Neural cell (in vitro differentiated cells): ENCODE measurements around the gene AARS2.
"Not testable (repeated sequence)": the region's sequence is repeated elsewhere in the genome, so short reads cannot be mapped to it uniquely, and the experiment has no call there.

Source experiments
- EP300 ChIP-seq: fragments of 450-650 bp; conservative IDR thresholded peaks from 2 replicates; pipeline ENCODE4 v1.6.1; 2014; ENCODE audit warnings: antibody characterized with exemption, mild to moderate bottlenecking, moderate library complexity; ENCODE audit not compliant: poor library complexity, severe bottlenecking
- EZH2 ChIP-seq: fragments of 200-600, 300-800 bp; shearing (Covaris generic), sonication (generic); IDR thresholded peaks from 2 replicates; pipeline ENCODE4 v1.6.1; 2014; ENCODE audit warnings: antibody characterized with exemption, low read length, borderline replicate concordance, mild to moderate bottlenecking; ENCODE audit not compliant: insufficient read depth, poor library complexity, severe bottlenecking
- MXI1 ChIP-seq: fragments of 450-650 bp; conservative IDR thresholded peaks from 2 replicates; pipeline ENCODE4 v1.6.1; 2014; ENCODE audit warnings: antibody characterized with exemption, mild to moderate bottlenecking; ENCODE audit not compliant: poor library complexity, severe bottlenecking
- SMC3 ChIP-seq: fragments of 450-650 bp; conservative IDR thresholded peaks from 2 replicates; pipeline ENCODE4 v1.6.1; 2014; ENCODE audit warnings: antibody characterized with exemption, mild to moderate bottlenecking, moderate library complexity; ENCODE audit not compliant: poor library complexity
- TAF1 ChIP-seq: IDR thresholded peaks from 2 replicates; pipeline ENCODE4 v1.6.1; 2012; ENCODE audit warnings: low read depth
- TF ChIP-seq, protein P1 (sequence below): fragments of 450-650 bp; IDR thresholded peaks from 2 replicates; pipeline ENCODE4 v1.5.1; 2014; ENCODE audit warnings: antibody characterized with exemption, mild to moderate bottlenecking, moderate library complexity; ENCODE audit not compliant: poor library complexity, severe bottlenecking
- TF ChIP-seq, protein P2 (sequence below): IDR thresholded peaks from 2 replicates; pipeline ENCODE4 v1.6.1; 2012; ENCODE audit warnings: borderline replicate concordance

DNA sequence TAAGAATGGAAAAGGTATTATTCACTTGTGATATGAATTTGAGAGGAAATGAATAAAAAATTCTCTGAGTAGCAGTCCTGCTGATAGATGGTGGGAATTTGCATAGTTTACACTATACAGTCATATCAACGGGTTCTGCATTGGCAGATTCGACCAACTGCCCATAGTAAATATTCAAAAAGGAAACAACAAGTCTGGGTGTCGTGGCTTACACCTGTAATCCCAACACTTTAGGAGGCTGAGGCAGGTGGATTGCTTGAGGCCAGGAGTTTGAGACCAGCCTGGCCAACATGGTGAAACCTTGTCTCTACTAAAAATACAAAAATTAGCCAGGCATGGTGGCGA, 37.5 kb upstream of the AARS2 start:
- TF ChIP-seq, protein P1, sequence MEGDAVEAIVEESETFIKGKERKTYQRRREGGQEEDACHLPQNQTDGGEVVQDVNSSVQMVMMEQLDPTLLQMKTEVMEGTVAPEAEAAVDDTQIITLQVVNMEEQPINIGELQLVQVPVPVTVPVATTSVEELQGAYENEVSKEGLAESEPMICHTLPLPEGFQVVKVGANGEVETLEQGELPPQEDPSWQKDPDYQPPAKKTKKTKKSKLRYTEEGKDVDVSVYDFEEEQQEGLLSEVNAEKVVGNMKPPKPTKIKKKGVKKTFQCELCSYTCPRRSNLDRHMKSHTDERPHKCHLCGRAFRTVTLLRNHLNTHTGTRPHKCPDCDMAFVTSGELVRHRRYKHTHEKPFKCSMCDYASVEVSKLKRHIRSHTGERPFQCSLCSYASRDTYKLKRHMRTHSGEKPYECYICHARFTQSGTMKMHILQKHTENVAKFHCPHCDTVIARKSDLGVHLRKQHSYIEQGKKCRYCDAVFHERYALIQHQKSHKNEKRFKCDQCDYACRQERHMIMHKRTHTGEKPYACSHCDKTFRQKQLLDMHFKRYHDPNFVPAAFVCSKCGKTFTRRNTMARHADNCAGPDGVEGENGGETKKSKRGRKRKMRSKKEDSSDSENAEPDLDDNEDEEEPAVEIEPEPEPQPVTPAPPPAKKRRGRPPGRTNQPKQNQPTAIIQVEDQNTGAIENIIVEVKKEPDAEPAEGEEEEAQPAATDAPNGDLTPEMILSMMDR, result not testable (repeated sequence)
- TF ChIP-seq TAF1, EZH2, EP300, MXI1, SMC3: not testable (repeated sequence)
- TF ChIP-seq, protein P2, sequence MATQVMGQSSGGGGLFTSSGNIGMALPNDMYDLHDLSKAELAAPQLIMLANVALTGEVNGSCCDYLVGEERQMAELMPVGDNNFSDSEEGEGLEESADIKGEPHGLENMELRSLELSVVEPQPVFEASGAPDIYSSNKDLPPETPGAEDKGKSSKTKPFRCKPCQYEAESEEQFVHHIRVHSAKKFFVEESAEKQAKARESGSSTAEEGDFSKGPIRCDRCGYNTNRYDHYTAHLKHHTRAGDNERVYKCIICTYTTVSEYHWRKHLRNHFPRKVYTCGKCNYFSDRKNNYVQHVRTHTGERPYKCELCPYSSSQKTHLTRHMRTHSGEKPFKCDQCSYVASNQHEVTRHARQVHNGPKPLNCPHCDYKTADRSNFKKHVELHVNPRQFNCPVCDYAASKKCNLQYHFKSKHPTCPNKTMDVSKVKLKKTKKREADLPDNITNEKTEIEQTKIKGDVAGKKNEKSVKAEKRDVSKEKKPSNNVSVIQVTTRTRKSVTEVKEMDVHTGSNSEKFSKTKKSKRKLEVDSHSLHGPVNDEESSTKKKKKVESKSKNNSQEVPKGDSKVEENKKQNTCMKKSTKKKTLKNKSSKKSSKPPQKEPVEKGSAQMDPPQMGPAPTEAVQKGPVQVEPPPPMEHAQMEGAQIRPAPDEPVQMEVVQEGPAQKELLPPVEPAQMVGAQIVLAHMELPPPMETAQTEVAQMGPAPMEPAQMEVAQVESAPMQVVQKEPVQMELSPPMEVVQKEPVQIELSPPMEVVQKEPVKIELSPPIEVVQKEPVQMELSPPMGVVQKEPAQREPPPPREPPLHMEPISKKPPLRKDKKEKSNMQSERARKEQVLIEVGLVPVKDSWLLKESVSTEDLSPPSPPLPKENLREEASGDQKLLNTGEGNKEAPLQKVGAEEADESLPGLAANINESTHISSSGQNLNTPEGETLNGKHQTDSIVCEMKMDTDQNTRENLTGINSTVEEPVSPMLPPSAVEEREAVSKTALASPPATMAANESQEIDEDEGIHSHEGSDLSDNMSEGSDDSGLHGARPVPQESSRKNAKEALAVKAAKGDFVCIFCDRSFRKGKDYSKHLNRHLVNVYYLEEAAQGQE, result not testable (repeated sequence)
